ES-I3 (cell line): ENCODE results near the gene SGSM2.

Experiments
- H3K36me3 ChIP-seq: 2 replicates; pipeline ENCODE4 v1.6.1; 2013; ENCODE audit warnings: mild to moderate bottlenecking, low read length, control low read depth, moderate library complexity; ENCODE audit not compliant: insufficient read depth
- H3K4me1 ChIP-seq: 2 replicates; pipeline ENCODE4 v1.6.1; 2013; ENCODE audit warnings: mild to moderate bottlenecking, control low read depth, low read length; ENCODE audit not compliant: insufficient read depth
- H3K9ac ChIP-seq: 2 replicates; pipeline ENCODE4 v1.6.1; 2013; ENCODE audit warnings: low read depth, mild to moderate bottlenecking, low read length, moderate library complexity
- H3K9me3 ChIP-seq: 2 replicates; pipeline ENCODE4 v1.6.1; 2013; ENCODE audit warnings: mild to moderate bottlenecking, low read length, moderate library complexity; ENCODE audit not compliant: control insufficient read depth, insufficient read depth

Gene SGSM2

GRCh38 chr17:2380950-2381649 is 43.8 kb downstream of the SGSM2 start:
- Histone ChIP-seq H3K9me3 (no peaks in the 10 kb centered on the region), H3K36me3 (no peaks in the 10 kb centered on the region; the same call in 1 of the 2 replicates), H3K9ac (no peak overlapping the region), H3K4me1 (peaks cover 26% of the 10 kb centered on the region)

- peaks cover 26% of the 10 kb centered on the region for H3K4me1 ChIP-seq
- H3K9ac ChIP-seq, result no peak overlapping the region
Observed at GRCh38 chr17:2383628-2384167, 46.4 kb downstream of the SGSM2 start.

GRCh38 chr17:2384439-2385127 is 47.3 kb downstream of the SGSM2 start:
- Histone ChIP-seq H3K9ac (no peak overlapping the region), H3K4me1 (peaks cover 26% of the 10 kb centered on the region), H3K36me3 (no peaks in the 10 kb centered on the region), H3K9me3 (no peaks in the 10 kb centered on the region)

More at GRCh38 chr17:2383628-2384167, 46.4 kb downstream of the SGSM2 start:
- Histone ChIP-seq H3K9me3 (no peaks in the 10 kb centered on the region), H3K36me3 (no peaks in the 10 kb centered on the region; the same call in 1 of the 2 replicates)

GRCh38 chr17:2385240-2386210 is 48.2 kb downstream of the SGSM2 start:
- Histone ChIP-seq H3K36me3 (no peaks in the 10 kb centered on the region), H3K4me1 (peaks cover 29% of the 10 kb centered on the region), H3K9ac (no peak overlapping the region), H3K9me3 (no peaks in the 10 kb centered on the region)

GRCh38 chr17:2386400-2387085 is 49.2 kb downstream of the SGSM2 start:
- Histone ChIP-seq H3K36me3 (no peaks in the 10 kb centered on the region), H3K9me3 (no peaks in the 10 kb centered on the region), H3K9ac (no peak overlapping the region), H3K4me1 (peaks cover 29% of the 10 kb centered on the region)

- Histone ChIP-seq H3K4me1 (peaks cover 29% of the 10 kb centered on the region), H3K9ac (no peak overlapping the region), H3K36me3 (no peaks in the 10 kb centered on the region), H3K9me3 (no peaks in the 10 kb centered on the region)
Observed at GRCh38 chr17:2387086-2388019, 50.1 kb downstream of the SGSM2 start.

- no peak overlapping the region for H3K9ac ChIP-seq
- H3K9me3 ChIP-seq, result no peaks in the 10 kb centered on the region
- H3K4me1 ChIP-seq, result peaks cover 27% of the 10 kb centered on the region
- H3K36me3 ChIP-seq, result no peaks in the 10 kb centered on the region
Observed at GRCh38 chr17:2388020-2388682, 50.9 kb downstream of the SGSM2 start.

GRCh38 chr17:2388683-2389055 is 51.4 kb downstream of the SGSM2 start:
- Histone ChIP-seq H3K9ac (no peak overlapping the region), H3K9me3 (no peaks in the 10 kb centered on the region), H3K4me1 (peaks cover 21% of the 10 kb centered on the region), H3K36me3 (no peaks in the 10 kb centered on the region)

GRCh38 chr17:2390199-2390836 is 53.0 kb downstream of the SGSM2 start:
- Histone ChIP-seq H3K36me3 (no peaks in the 10 kb centered on the region), H3K9me3 (no peaks in the 10 kb centered on the region), H3K4me1 (peaks cover 7% of the 10 kb centered on the region; the same call in 1 of the 2 replicates), H3K9ac (no peak overlapping the region)

- H3K9ac ChIP-seq, result peak overlapping the region; percentile 81; the same call in 1 of the 2 replicates
- no peaks in the 10 kb centered on the region for H3K9me3 ChIP-seq
- no peaks in the 10 kb centered on the region for H3K36me3 ChIP-seq
- H3K4me1 ChIP-seq, result peaks cover 9% of the 10 kb centered on the region; the same call in 1 of the 2 replicates
Observed at GRCh38 chr17:2391597-2392251, 54.4 kb downstream of the SGSM2 start.

- Histone ChIP-seq H3K4me1 (peaks cover 15% of the 10 kb centered on the region), H3K36me3 (no peaks in the 10 kb centered on the region), H3K9me3 (no peaks in the 10 kb centered on the region), H3K9ac (peak overlapping the region; percentile 81)
Observed at GRCh38 chr17:2392252-2393173, 55.2 kb downstream of the SGSM2 start.
